Sigmoid colon (tissue), 7 donors: ENCODE measurements around the gene UBQLN1. TPM values are rescaled to one million over a fixed set of nuclear protein-coding genes. Genes with fewer than 3 reads are reported as not detected.

Experiments
- DNase-seq: peaks from one replicate; pipeline ENCODE4 v3.0.0-alpha.2; 2019
- H3K27ac ChIP-seq, 4 donors: fragments of 200-600 bp; sonication (generic); one replicate each; pipeline ENCODE4 v1.5.1; 2016 to 2019; ENCODE audit warnings: mild to moderate bottlenecking in 1 of 4
- H3K27me3 ChIP-seq, 3 donors: fragments of 200-600 bp; sonication (generic); one replicate each; pipeline ENCODE4 v1.5.1; 2019; ENCODE audit warnings: mild to moderate bottlenecking in 1 of 3
- H3K36me3 ChIP-seq, 4 donors: fragments of 200-600 bp; sonication (generic); one replicate each; pipeline ENCODE4 v1.5.1; 2016 to 2019
- H3K4me1 ChIP-seq, 4 donors: fragments of 200-600 bp; sonication (generic); one replicate each; pipeline ENCODE4 v1.5.1; 2017 to 2019
- H3K4me3 ChIP-seq, 4 donors: fragments of 200-600 bp; sonication (generic); one replicate each; pipeline ENCODE4 v1.5.1; 2017 to 2019; ENCODE audit warnings: mild to moderate bottlenecking in 2 of 4, moderate library complexity in 1 of 4
- H3K9me3 ChIP-seq, 4 donors: fragments of 200-600 bp in 3 of 4; sonication (generic) in 3 of 4; one replicate each; pipeline versions ENCODE4 v1.5.1 to v1.6.1; 2013 to 2019
- EP300 ChIP-seq, 4 donors: sonication (generic); formaldehyde crosslinking; IDR thresholded peaks; one replicate each; pipeline ENCODE4 v1.6.1; 2017; ENCODE audit warnings: antibody characterized with exemption in 4 of 4
- POLR2A ChIP-seq, 2 donors: fragments of 450-650 bp; IDR thresholded peaks; one replicate each; pipeline ENCODE4 v1.6.1; 2016; ENCODE audit warnings: antibody characterized with exemption in 2 of 2, mild to moderate bottlenecking in 2 of 2, moderate library complexity in 2 of 2
- POLR2AphosphoS5 ChIP-seq, 4 donors: sonication (generic); formaldehyde crosslinking; IDR thresholded peaks; one replicate each; pipeline ENCODE4 v1.6.1; 2017; ENCODE audit warnings: antibody characterized with exemption in 4 of 4
- WGBS, 2 donors: extraction: QIAGEN DNeasy Blood & Tissue Kit; methylation state at CpG; one replicate each; pipeline ENCODE4 v1.1.7; 2013; 5-methylcytosine and 5-hydroxymethylcytosine counted together
- intact Hi-C: fragments of 100-400 bp; cut with DNase I; formaldehyde crosslinking; loops from one replicate; pipeline ENCODE4 v1.15.1; 2023
- polyA plus RNA-seq, 3 donors: library from polyadenylated mRNA; stranded (reverse); fragments of 200-250 nt; gene quantifications; one replicate each; pipeline ENCODE4 v1.2.3, GENCODE V29; 2013
- total RNA-seq, 4 donors: library from RNA; depleted of rRNA; stranded (reverse); fragments of >200 nt; gene quantifications; one replicate each; pipeline ENCODE4 v1.1.0, GENCODE V29; 2016
- TF ChIP-seq, protein P1 (sequence below), 4 experiments: fragments of 450-650 bp in 3 of 4; fragments of 200-600 bp in 1 of 4; IDR thresholded peaks; one replicate each; pipeline ENCODE4 v1.5.1; 2016 to 2019; ENCODE audit warnings: antibody characterized with exemption in 4 of 4, mild to moderate bottlenecking in 3 of 4, moderate library complexity in 2 of 4
- donor health status: healthy with polysubstance abuse.
- donor health status: Bipolar disorder and iron deficiency.
- donor health status: healthy.

The UBQLN1 gene
- total and polyA plus RNA-seq, 7 donors = 33.0 to 113 (median 96.1) TPM

DNA sequence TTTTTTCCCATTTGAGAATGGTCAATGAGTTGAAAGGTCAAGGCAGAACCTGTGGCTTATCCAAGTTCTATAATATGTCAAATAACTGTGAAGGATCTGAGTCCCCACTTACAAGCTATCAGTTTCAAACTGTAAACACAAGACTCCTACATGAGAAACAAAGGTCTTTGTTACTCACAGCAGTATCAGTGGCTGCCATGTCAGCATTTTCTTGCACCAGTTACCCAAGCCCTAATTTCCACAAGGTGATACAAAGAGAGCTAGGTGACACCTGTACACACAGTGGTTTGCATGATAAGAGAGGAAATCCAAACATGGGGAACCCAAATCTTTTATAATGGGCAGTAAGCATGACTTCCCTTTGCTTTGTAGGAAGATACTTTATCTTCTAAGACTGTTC is 8.0 kb upstream of the UBQLN1 start:
- no peak overlapping the region for H3K4me3 ChIP-seq
- intact Hi-C loops = no loop called here
- TF ChIP-seq POLR2A (IDR thresholded peaks at IDR 0.05) (no peak), POLR2AphosphoS5 (IDR thresholded peaks at IDR 0.05) (no peak), EP300 (IDR thresholded peaks at IDR 0.05) (no peak)
- TF ChIP-seq, protein P1, sequence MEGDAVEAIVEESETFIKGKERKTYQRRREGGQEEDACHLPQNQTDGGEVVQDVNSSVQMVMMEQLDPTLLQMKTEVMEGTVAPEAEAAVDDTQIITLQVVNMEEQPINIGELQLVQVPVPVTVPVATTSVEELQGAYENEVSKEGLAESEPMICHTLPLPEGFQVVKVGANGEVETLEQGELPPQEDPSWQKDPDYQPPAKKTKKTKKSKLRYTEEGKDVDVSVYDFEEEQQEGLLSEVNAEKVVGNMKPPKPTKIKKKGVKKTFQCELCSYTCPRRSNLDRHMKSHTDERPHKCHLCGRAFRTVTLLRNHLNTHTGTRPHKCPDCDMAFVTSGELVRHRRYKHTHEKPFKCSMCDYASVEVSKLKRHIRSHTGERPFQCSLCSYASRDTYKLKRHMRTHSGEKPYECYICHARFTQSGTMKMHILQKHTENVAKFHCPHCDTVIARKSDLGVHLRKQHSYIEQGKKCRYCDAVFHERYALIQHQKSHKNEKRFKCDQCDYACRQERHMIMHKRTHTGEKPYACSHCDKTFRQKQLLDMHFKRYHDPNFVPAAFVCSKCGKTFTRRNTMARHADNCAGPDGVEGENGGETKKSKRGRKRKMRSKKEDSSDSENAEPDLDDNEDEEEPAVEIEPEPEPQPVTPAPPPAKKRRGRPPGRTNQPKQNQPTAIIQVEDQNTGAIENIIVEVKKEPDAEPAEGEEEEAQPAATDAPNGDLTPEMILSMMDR (IDR thresholded peaks at IDR 0.05) = no peak
- no peaks in the 10 kb centered on the region for H3K27me3 ChIP-seq
- H3K9me3 ChIP-seq = no peaks in the 10 kb centered on the region
- H3K36me3 ChIP-seq = no peaks in the 10 kb centered on the region
- H3K4me1 ChIP-seq = no peaks in the 10 kb centered on the region
- DNase-seq = no peak
- H3K27ac ChIP-seq = no peak overlapping the region

DNA sequence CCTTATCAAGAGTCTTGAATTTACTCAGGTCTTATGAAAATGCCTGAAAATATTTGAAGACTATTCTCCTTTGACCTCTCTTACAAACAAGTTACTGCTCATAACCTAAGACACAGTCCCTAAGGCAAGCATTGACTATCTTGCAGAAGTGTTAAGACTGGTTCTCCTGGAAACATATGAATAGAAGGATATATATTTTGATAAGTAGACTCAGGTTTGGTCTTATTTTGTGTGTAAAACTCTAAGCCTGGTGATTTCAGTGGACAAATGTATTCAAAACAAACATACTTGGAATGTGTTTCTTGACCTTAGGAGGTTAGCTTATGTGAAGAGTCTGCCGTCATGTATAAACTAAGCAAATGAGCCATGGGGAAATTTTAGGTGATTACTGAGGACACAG is 7.5 kb upstream of the UBQLN1 start:
- no peak overlapping the region for H3K27ac ChIP-seq
- no peaks in the 10 kb centered on the region for H3K9me3 ChIP-seq
- 80 to 87% methylated on average over 1 of the region's 1 CpG for WGBS, 2 donors
- DNase-seq = no peak
- no peaks in the 10 kb centered on the region for H3K27me3 ChIP-seq
- no peak overlapping the region for H3K4me3 ChIP-seq
- no peaks in the 10 kb centered on the region for H3K36me3 ChIP-seq
- intact Hi-C loops = no loop called here
- no peak for TF ChIP-seq POLR2AphosphoS5 (IDR thresholded peaks at IDR 0.05)
- TF ChIP-seq POLR2A (IDR thresholded peaks at IDR 0.05) = no peak
- TF ChIP-seq, protein P1 (IDR thresholded peaks at IDR 0.05) = no peak
- no peak for TF ChIP-seq EP300 (IDR thresholded peaks at IDR 0.05)
- no peaks in the 10 kb centered on the region for H3K4me1 ChIP-seq

DNA sequence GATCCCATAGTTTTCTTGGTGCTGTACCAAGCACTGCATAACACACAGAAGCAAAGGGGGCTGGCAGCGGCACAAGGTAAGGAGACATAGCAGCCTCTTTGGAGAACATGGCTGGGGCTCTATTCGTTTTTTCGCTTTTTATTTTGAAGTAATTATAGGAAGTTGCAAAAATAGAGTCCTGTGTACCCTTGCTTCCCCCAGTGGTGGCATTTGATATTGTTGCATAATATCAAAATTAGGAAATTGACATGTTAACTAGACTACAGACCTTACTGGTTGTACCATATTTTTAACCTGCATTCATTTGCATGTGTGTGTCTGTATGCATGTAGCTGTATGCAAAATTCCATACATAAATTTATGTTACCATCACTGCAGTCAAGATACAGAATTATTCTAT is 6.6 kb upstream of the UBQLN1 start:
- no peaks in the 10 kb centered on the region for H3K9me3 ChIP-seq
- H3K4me3 ChIP-seq = no peak overlapping the region
- no peaks in the 10 kb centered on the region for H3K36me3 ChIP-seq
- no peak overlapping the region for H3K27ac ChIP-seq
- TF ChIP-seq, protein P1 (IDR thresholded peaks at IDR 0.05) = peak in 1 of 4 experiments; percentile 16
- no peak for TF ChIP-seq EP300 (IDR thresholded peaks at IDR 0.05)
- TF ChIP-seq POLR2AphosphoS5 (IDR thresholded peaks at IDR 0.05) = no peak
- no peak for TF ChIP-seq POLR2A (IDR thresholded peaks at IDR 0.05)
- no peaks in the 10 kb centered on the region for H3K4me1 ChIP-seq
- WGBS, 2 donors = 66 to 85% methylated on average over 3 of the region's 3 CpGs
- intact Hi-C loops = no loop called here
- no peaks in the 10 kb centered on the region for H3K27me3 ChIP-seq
- DNase-seq = no peak

DNA sequence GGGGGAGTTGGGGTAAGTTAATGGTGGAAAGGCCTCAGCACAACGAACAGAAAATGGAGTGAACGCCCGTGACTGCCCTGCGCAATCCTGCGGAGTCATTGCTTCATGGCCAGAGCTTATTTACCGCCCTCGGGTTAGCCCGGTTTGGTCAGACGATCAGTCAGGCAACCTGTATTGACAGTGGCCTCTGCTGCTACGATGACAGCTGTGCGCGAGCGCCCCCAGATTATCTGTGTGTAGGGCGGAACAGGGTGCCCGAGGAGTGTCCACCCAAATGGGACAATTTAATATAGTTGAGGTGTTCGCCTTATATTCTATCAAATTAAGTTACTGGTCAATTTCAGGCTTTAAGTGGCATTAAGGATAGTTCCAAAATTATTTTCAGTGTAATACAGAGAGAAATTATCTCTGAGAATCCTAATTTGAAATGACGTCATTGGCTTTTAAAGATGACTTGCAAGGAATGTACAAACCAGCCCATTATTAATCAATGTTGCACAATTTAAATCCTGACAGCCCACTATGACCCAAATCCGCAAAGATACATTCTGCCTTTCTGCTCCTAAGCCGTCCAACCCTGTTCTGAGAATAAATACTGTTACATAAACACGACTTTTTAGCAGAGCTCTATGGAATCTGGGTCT is 879 bp upstream of the UBQLN1 start:
- Histone ChIP-seq H3K4me1 (peaks cover 0 to 25% (median 19%) of the 10 kb centered on the region in 4 donors), H3K27ac (peak overlapping the region; percentile 94 to 100 (median 98)), H3K36me3 (no peaks in the 10 kb centered on the region), H3K9me3 (no peaks in the 10 kb centered on the region), H3K4me3 (peak overlapping the region; percentile 83 to 97 (median 86)), H3K27me3 (no peaks in the 10 kb centered on the region)
- TF ChIP-seq EP300 (IDR thresholded peaks at IDR 0.05) (no peak), POLR2AphosphoS5 (IDR thresholded peaks at IDR 0.05) (peak in 1 of 4 donors; percentile 3), POLR2A (IDR thresholded peaks at IDR 0.05) (no peak)
- TF ChIP-seq, protein P1 (IDR thresholded peaks at IDR 0.05) = no peak
- 14% methylated on average over 20 of the region's 20 CpGs for WGBS, 2 donors
- DNase-seq = peak; percentile 91
- intact Hi-C loops = loop anchor here (5.0 to 10.0 kb wide), 3 partner anchors 56 to 269 kb away; partner anchors contain the start of gene KIF27

DNA sequence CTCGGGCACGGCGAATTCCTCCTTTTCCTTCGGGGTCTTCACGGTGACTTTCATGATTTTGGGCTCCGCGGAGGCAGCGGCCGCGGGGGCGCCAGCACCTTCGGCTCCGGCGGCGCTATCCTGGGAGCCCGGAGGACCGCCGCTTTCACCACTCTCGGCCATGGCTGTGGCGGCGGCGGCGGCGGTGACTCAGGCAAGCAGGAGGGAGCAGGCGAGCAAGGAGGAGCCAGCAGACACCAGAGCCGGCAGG is 315 bp downstream of the UBQLN1 start:
- H3K9me3 ChIP-seq = no peaks in the 10 kb centered on the region
- TF ChIP-seq EP300 (IDR thresholded peaks at IDR 0.05) (no peak), POLR2A (IDR thresholded peaks at IDR 0.05) (no peak), POLR2AphosphoS5 (IDR thresholded peaks at IDR 0.05) (no peak)
- TF ChIP-seq, protein P1 (IDR thresholded peaks at IDR 0.05) = no peak
- no peaks in the 10 kb centered on the region for H3K36me3 ChIP-seq
- H3K27me3 ChIP-seq = no peaks in the 10 kb centered on the region
- peaks cover 0 to 31% (median 19%) of the 10 kb centered on the region in 4 donors for H3K4me1 ChIP-seq
- H3K27ac ChIP-seq = peak overlapping the region; percentile 94 to 100 (median 98)
- 0% methylated on average over 26 of the region's 26 CpGs for WGBS, 2 donors
- H3K4me3 ChIP-seq = peak overlapping the region; percentile 83 to 97 (median 86)
- intact Hi-C loops = loop anchor here (2.0 to 10.0 kb wide), 4 partner anchors 55 to 270 kb away; partner anchors contain the start of genes IDNK and KIF27
- no peak for DNase-seq
